Measurements from ENCODE around the gene GRAMD1B. TPM values are rescaled to one million over a fixed set of nuclear protein-coding genes. Genes with fewer than 3 reads are reported as not detected.

GRAMD1B gene
- total RNA-seq, 3 donors from 2014 or later, result 2.0 to 10.2 (median 8.2) TPM

DNA sequence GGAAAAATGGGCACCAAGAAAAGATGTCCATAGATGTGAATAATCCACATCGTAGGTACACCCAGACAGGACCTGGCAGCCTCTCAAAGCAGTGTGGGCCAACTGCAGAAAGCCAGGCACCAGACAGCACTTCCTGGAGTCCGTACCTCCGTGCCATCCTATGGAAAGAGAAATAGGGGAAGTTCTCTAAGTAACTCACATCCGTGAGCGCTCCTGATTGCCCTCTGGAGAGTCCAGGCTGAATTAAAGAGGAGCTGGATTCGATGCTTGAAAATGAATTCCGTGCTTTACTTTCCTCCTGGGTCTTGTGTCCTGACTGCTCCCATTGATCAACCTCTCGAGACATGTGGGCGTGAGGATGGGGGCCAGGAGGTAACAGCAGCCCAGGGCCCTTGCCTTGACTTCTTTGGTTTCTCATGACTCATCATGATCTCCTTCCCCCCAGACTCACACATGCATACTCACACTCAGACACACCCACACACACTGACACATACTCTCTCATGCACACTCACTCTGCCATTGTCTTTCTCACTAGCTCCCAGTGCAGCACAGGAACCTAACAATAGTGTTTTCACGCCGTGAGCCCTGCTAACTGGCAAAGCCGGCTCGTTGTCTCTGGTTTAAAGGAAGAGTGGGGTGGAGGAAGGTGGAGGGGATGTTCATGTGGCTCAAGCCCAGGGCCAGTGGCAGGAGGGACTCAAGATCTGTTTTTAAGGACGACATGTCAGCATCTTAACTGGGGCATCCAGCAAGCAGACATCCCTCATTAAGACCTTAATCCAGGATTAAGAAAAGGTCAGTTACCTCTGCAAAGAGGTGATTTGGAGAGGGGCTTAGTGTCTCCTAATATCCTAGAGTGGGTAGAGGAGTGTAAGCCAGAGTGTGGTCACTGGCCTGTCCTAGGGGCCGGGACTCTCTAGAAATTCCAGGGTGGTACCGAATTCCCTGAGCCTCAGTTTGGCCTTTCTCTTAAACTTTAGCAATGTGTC is 120.2 kb downstream of the GRAMD1B start:
- Histone ChIP-seq H3K27ac (no peak overlapping the region), H3K27me3 (no peaks in the 10 kb centered on the region), H3K9me3 (no peaks in the 10 kb centered on the region), H3K4me3 (no peak overlapping the region), H3K36me3 (no peaks in the 10 kb centered on the region), H3K4me1 (no peaks in the 10 kb centered on the region)
- TF ChIP-seq, protein P1, sequence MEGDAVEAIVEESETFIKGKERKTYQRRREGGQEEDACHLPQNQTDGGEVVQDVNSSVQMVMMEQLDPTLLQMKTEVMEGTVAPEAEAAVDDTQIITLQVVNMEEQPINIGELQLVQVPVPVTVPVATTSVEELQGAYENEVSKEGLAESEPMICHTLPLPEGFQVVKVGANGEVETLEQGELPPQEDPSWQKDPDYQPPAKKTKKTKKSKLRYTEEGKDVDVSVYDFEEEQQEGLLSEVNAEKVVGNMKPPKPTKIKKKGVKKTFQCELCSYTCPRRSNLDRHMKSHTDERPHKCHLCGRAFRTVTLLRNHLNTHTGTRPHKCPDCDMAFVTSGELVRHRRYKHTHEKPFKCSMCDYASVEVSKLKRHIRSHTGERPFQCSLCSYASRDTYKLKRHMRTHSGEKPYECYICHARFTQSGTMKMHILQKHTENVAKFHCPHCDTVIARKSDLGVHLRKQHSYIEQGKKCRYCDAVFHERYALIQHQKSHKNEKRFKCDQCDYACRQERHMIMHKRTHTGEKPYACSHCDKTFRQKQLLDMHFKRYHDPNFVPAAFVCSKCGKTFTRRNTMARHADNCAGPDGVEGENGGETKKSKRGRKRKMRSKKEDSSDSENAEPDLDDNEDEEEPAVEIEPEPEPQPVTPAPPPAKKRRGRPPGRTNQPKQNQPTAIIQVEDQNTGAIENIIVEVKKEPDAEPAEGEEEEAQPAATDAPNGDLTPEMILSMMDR (IDR thresholded peaks at IDR 0.05), result no peak
- TF ChIP-seq POLR2A (IDR thresholded peaks at IDR 0.05), result no peak
- TF ChIP-seq POLR2AphosphoS5 (IDR thresholded peaks at IDR 0.05), result no peak
- no peak for DNase-seq (ENCODE audit: low spot score in 2 of 2)
- intact Hi-C loops (cut with DNase I; ENCODE audit: low total_unique reads), result no loop called here

DNA sequence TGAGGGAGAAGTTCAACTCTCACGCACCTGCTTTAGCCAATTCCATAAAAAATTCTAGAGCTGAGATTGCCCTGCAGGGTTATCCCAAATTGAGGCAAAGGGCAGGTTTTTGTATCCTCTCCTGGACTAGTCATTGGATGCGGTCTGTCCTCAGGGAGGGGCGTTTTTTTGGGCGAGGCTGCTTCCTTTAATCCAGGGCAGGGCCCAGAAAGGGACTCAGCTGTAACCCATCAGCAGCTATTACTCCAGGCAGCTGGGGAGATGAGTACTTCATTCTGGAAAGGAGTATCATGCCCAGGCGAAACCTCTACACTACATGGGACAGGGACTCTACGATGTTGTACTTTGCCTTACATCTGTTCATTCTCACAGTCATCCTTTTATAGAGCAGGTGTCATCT is 121.0 kb downstream of the GRAMD1B start:
- no peaks in the 10 kb centered on the region for H3K36me3 ChIP-seq
- no peaks in the 10 kb centered on the region for H3K9me3 ChIP-seq
- no peaks in the 10 kb centered on the region for H3K4me1 ChIP-seq
- H3K27me3 ChIP-seq, result no peaks in the 10 kb centered on the region
- intact Hi-C loops (cut with DNase I; ENCODE audit: low total_unique reads), result no loop called here
- no peak for DNase-seq (ENCODE audit: low spot score in 2 of 2)
- no peak for TF ChIP-seq POLR2A (IDR thresholded peaks at IDR 0.05)
- no peak for TF ChIP-seq POLR2AphosphoS5 (IDR thresholded peaks at IDR 0.05)
- TF ChIP-seq, protein P1 (IDR thresholded peaks at IDR 0.05), result no peak
- no peak overlapping the region for H3K27ac ChIP-seq
- no peak overlapping the region for H3K4me3 ChIP-seq

DNA sequence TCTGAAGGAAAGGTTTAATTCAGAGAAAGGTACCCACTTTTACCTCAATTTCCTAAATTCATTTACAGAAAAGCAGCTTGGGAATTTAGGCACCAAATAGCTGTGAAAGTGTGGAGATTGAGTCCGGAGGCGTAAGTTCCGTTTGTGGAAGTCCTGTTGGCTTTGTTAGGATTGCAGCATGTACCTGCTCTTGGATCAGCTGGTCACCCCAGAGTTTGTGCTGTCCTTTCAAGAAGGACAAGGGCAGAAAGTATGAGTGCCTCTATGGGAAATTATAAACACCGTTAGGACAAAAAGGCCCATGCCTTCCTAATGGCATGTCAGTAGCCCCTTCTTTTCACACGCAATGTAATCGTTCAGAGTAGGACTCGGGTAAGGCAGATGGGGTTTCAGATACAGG is 126.6 kb downstream of the GRAMD1B start:
- no peak overlapping the region for H3K4me3 ChIP-seq
- TF ChIP-seq POLR2A (IDR thresholded peaks at IDR 0.05) (no peak), POLR2AphosphoS5 (IDR thresholded peaks at IDR 0.05) (no peak)
- TF ChIP-seq, protein P1 (IDR thresholded peaks at IDR 0.05), result no peak
- no peaks in the 10 kb centered on the region for H3K36me3 ChIP-seq
- intact Hi-C loops (cut with DNase I; ENCODE audit: low total_unique reads), result no loop called here
- no peaks in the 10 kb centered on the region for H3K9me3 ChIP-seq
- no peak overlapping the region for H3K27ac ChIP-seq
- peaks cover 5 to 7% of the 10 kb centered on the region in 2 donors for H3K4me1 ChIP-seq
- no peak for DNase-seq (ENCODE audit: low spot score in 2 of 2)
- no peaks in the 10 kb centered on the region for H3K27me3 ChIP-seq

DNA sequence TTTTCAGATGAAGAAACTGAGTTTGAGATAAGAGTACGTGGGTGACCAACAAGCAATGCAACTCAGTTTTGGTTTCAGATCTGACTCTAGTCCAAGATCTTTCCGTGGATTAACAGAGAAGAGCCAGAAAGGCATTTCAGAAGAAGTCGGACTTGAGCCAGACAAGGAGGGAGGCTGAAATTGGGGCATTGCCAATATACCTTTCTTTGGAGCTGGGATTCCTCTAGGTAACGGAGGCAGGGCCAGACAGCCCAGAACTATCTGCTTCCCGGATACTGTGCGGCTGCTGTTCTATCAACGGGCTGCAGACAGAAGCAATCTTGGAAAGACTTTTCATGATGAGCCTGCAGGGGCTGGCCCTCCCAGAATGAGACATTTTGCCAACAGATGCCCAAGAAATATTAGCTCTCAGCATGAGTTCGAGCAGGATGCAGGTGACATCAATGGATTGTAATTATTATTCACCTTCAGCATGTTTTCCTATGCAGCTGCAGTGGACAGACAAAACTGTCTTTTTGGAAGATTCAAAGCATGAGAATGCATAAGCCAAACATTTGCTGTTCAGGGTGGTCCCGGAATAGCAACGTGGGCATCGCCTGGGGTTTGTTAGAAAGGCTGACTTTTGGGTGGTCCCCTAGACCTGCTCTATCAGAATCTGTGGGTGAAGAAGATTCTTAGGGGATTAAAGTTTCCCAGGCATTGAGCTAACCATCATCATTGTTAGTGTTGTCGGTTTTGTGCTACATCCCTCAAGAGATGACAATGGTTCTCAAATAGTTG is 128.7 kb downstream of the GRAMD1B start:
- intact Hi-C loops (cut with DNase I; ENCODE audit: low total_unique reads), result no loop called here
- no peaks in the 10 kb centered on the region for H3K36me3 ChIP-seq
- peaks cover 6 to 7% of the 10 kb centered on the region in 2 donors for H3K4me1 ChIP-seq
- TF ChIP-seq POLR2AphosphoS5 (IDR thresholded peaks at IDR 0.05), result no peak
- TF ChIP-seq, protein P1 (IDR thresholded peaks at IDR 0.05), result no peak
- no peak for TF ChIP-seq POLR2A (IDR thresholded peaks at IDR 0.05)
- H3K4me3 ChIP-seq, result peak overlapping the region in 1 of 3 donors; percentile 41
- H3K9me3 ChIP-seq, result no peaks in the 10 kb centered on the region
- no peak for DNase-seq (ENCODE audit: low spot score in 2 of 2)
- H3K27ac ChIP-seq, result no peak overlapping the region
- H3K27me3 ChIP-seq, result no peaks in the 10 kb centered on the region

All from breast epithelium (tissue), 4 donors.